OCI-LY1 (cell line): Measurements from ENCODE around the gene MUC5AC.

Experiments
- H2AFZ ChIP-seq: fragments of 200-600 bp; sonication (generic), shearing (Covaris generic); 2 replicates; pipeline ENCODE4 v1.6.0; 2014; ENCODE audit warnings: antibody characterized with exemption, mild to moderate bottlenecking, low read length
- H3F3A ChIP-seq: fragments of 200-600 bp; sonication (generic), shearing (Covaris generic); 2 replicates; pipeline ENCODE4 v1.6.0; 2014; ENCODE audit warnings: mild to moderate bottlenecking, antibody characterized with exemption, low read length, moderate library complexity; ENCODE audit not compliant: insufficient read depth
- H3K27ac ChIP-seq: fragments of 200-600 bp; sonication (generic); 2 replicates; pipeline ENCODE4 v1.5.1; 2014; ENCODE audit warnings: low read length, mixed run types, mild to moderate bottlenecking, low read depth; ENCODE audit not compliant: poor library complexity, severe bottlenecking
- H3K27me3 ChIP-seq: fragments of 200-600 bp; sonication (generic); 2 replicates; pipeline ENCODE4 v1.6.0; 2014; ENCODE audit warnings: antibody characterized with exemption, mild to moderate bottlenecking, low read length, moderate library complexity; ENCODE audit not compliant: insufficient read depth
- H3K36me3 ChIP-seq: fragments of 200-600 bp; sonication (generic); 2 replicates; pipeline ENCODE4 v1.6.1; 2014; ENCODE audit warnings: mild to moderate bottlenecking, antibody characterized with exemption, low read length, moderate library complexity, mixed read lengths; ENCODE audit not compliant: insufficient read depth
- H3K4me1 ChIP-seq: fragments of 200-600 bp; sonication (generic); 2 replicates; pipeline ENCODE4 v1.5.1; 2014; ENCODE audit warnings: mild to moderate bottlenecking, low read length, moderate library complexity; ENCODE audit not compliant: insufficient read depth, severe bottlenecking
- H3K4me2 ChIP-seq: fragments of 200-600 bp; sonication (generic), shearing (Covaris generic); 2 replicates; pipeline ENCODE4 v1.6.1; 2014; ENCODE audit warnings: low read length
- H3K4me3 ChIP-seq: fragments of 200-600 bp; sonication (generic); 2 replicates; pipeline ENCODE4 v1.5.1; 2014; ENCODE audit warnings: low read length, low read depth, mild to moderate bottlenecking, mixed read lengths; ENCODE audit not compliant: poor library complexity, severe bottlenecking
- H3K79me2 ChIP-seq: fragments of 200-600 bp; shearing (Covaris generic); 2 replicates; pipeline ENCODE4 v1.6.1; 2016; ENCODE audit warnings: mixed run types, low read length, mixed read lengths; ENCODE audit not compliant: insufficient read depth
- H3K9ac ChIP-seq: fragments of 200-600 bp; sonication (generic), shearing (Covaris generic); 2 replicates; pipeline ENCODE4 v1.6.1; 2014; ENCODE audit warnings: mild to moderate bottlenecking, low read length, mixed read lengths
- H3K9me2 ChIP-seq: fragments of 200-600 bp; sonication (generic), shearing (Covaris generic); 2 replicates; pipeline ENCODE4 v1.6.1; 2014; ENCODE audit warnings: low read depth, mild to moderate bottlenecking, low read length, mixed read lengths
- H3K9me3 ChIP-seq: fragments of 200-600 bp; shearing (Covaris generic); 2 replicates; pipeline ENCODE4 v1.6.1; 2014; ENCODE audit warnings: low read length, mixed read lengths
- H4K20me1 ChIP-seq: fragments of 200-600 bp; sonication (generic), shearing (Covaris generic); 2 replicates; pipeline ENCODE4 v1.6.0; 2016; ENCODE audit warnings: mild to moderate bottlenecking, low read length; ENCODE audit not compliant: insufficient read depth
- EZH2 ChIP-seq: fragments of 200-600 bp; sonication (generic), shearing (Covaris generic); IDR thresholded peaks from 2 replicates; pipeline ENCODE4 v1.8.0; 2017; ENCODE audit warnings: borderline replicate concordance, mixed run types, mild to moderate bottlenecking, antibody characterized with exemption, low read length, moderate library complexity, mixed read lengths
- TF ChIP-seq, protein P1 (sequence below): fragments of 200-600 bp; sonication (generic), shearing (Covaris generic); IDR thresholded peaks from 2 replicates; pipeline ENCODE4 v1.5.1; 2017; ENCODE audit warnings: mild to moderate bottlenecking, antibody characterized with exemption, low read length, moderate library complexity, mixed read lengths

The MUC5AC gene

DNA sequence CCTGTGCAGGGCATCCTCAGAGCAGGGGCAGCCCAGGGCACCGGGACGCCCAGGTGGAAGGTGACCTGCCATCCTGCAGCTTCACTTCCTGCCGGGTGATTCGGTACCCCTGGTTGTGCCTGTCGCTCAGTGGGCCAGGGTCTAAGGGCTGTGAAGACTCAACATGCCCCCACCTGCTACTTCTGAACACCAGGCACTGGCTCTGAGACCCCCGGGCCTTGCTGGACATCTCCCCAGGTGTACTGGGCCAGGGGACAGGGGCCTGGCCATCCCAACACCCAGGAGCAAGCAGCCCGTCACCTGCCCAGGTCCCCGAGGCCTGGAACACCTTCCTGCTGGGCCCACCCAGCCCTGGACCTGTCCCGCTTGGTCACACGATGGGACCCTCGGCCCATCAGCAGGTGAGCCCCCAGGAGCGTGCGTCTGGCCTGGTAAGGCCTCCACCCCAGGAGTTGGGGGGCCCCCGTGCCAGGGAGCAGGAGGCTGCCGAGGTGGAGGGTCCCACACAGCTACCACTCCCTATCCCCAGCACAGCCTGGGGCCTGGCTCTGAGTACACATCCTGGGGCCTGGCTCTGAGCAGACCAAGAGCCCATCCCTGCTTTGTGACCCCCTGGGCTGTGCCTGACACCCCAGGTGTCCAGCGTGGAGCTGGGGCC is 61.2 kb downstream of the MUC5AC start:
- Histone ChIP-seq H3K36me3 (no peaks in the 10 kb centered on the region), H4K20me1 (no peaks in the 10 kb centered on the region), H3K9me3 (no peaks in the 10 kb centered on the region), H3K9ac (no peak overlapping the region), H3K79me2 (no peaks in the 10 kb centered on the region), H3K27me3 (no peaks in the 10 kb centered on the region), H2AFZ (no peak overlapping the region), H3K4me3 (no peak overlapping the region), H3K9me2 (no peaks in the 10 kb centered on the region), H3K4me2 (no peak overlapping the region), H3K4me1 (no peaks in the 10 kb centered on the region), H3F3A (no peaks in the 10 kb centered on the region), H3K27ac (no peak overlapping the region)
- TF ChIP-seq, protein P1, sequence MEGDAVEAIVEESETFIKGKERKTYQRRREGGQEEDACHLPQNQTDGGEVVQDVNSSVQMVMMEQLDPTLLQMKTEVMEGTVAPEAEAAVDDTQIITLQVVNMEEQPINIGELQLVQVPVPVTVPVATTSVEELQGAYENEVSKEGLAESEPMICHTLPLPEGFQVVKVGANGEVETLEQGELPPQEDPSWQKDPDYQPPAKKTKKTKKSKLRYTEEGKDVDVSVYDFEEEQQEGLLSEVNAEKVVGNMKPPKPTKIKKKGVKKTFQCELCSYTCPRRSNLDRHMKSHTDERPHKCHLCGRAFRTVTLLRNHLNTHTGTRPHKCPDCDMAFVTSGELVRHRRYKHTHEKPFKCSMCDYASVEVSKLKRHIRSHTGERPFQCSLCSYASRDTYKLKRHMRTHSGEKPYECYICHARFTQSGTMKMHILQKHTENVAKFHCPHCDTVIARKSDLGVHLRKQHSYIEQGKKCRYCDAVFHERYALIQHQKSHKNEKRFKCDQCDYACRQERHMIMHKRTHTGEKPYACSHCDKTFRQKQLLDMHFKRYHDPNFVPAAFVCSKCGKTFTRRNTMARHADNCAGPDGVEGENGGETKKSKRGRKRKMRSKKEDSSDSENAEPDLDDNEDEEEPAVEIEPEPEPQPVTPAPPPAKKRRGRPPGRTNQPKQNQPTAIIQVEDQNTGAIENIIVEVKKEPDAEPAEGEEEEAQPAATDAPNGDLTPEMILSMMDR, result no peak
- TF ChIP-seq EZH2, result no peak

DNA sequence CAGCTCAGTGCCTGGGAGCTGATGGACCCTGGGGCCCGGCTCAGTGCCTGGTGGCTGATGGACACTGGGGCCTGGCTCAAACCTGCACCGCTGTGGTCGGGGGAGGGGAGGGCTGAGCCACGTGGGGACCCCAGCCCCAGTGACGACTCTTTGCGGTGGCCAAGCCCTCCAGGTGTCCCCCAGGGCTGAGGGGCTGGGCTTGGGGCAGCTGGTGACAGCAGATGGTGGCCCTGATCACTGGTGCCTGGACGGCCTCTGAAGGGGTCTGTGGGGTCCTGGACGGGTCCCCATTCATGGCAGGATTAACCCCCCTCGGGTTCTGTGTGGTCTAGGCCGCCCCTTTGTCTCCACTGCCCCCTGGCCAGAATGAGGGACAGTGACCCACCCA is 61.7 kb downstream of the MUC5AC start:
- H2AFZ ChIP-seq, result no peak overlapping the region
- no peak overlapping the region for H3K9ac ChIP-seq
- no peaks in the 10 kb centered on the region for H3K4me1 ChIP-seq
- no peaks in the 10 kb centered on the region for H3K36me3 ChIP-seq
- H3K9me2 ChIP-seq, result no peaks in the 10 kb centered on the region
- H3K27ac ChIP-seq, result no peak overlapping the region
- TF ChIP-seq EZH2, result no peak
- TF ChIP-seq, protein P1, result no peak
- H3K27me3 ChIP-seq, result no peaks in the 10 kb centered on the region
- H3K4me2 ChIP-seq, result no peak overlapping the region
- no peaks in the 10 kb centered on the region for H3K9me3 ChIP-seq
- H3K4me3 ChIP-seq, result no peak overlapping the region
- H4K20me1 ChIP-seq, result no peaks in the 10 kb centered on the region
- H3K79me2 ChIP-seq, result no peaks in the 10 kb centered on the region
- H3F3A ChIP-seq, result no peaks in the 10 kb centered on the region

DNA sequence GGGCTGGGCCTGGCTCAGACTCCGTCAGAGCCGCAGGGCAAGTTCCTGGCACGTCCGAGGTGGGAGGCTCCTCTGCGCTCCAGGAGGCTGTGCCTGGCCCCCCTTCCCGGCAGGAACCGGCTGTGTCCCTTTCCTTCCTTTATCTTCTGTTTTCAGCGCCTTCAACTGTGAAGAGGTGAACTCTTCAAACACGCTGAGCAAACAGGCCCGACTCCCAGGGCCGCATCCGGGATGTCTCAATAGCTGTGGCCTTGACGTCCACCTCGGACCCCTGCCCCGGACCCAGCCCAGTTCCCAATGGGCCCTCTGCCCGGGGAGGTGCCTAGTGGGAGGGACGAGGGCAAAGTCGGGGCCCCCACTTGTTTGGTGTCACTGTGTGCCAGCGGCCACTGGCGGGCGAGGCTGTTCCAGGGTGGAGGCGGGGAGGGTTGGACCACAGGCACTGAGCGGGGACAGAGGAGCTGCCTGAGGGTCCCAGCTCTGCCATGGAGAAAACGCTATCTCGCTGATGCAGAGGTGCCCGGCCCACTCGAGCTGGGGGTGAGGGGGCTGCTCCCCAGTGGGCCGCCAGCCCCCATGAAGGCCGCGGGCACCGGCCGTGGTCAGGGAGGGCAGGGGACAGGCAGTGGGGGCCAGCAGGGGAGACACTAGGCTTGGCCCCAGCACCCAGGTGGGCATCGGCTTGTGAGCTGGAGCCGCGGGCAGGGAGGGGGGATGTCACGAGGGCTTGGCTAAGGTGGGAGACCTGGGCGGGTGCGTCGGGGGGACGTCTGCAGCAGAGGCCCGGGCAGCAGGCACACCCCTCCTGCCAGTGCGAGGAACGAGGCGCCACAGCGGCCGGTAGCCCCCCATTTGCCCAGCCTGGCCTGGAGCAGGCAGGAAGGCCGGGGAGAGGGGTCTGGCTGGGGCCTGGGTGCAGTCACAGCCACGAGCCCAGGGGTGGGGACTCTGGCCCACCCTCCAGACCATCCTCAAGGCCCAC is 62.4 kb downstream of the MUC5AC start:
- H3F3A ChIP-seq, result no peaks in the 10 kb centered on the region
- H3K9ac ChIP-seq, result no peak overlapping the region
- no peaks in the 10 kb centered on the region for H3K9me2 ChIP-seq
- no peaks in the 10 kb centered on the region for H3K36me3 ChIP-seq
- no peak overlapping the region for H3K4me3 ChIP-seq
- H3K4me2 ChIP-seq, result no peak overlapping the region
- no peaks in the 10 kb centered on the region for H3K79me2 ChIP-seq
- no peaks in the 10 kb centered on the region for H3K9me3 ChIP-seq
- no peak overlapping the region for H2AFZ ChIP-seq
- TF ChIP-seq EZH2, result no peak
- TF ChIP-seq, protein P1, result no peak
- H3K27ac ChIP-seq, result no peak overlapping the region
- H4K20me1 ChIP-seq, result no peaks in the 10 kb centered on the region
- no peaks in the 10 kb centered on the region for H3K27me3 ChIP-seq
- no peaks in the 10 kb centered on the region for H3K4me1 ChIP-seq
